Psoas muscle (tissue), 8 donors: ENCODE data around the gene RMC1. TPM values are rescaled to one million over a fixed set of nuclear protein-coding genes. Genes with fewer than 3 reads are reported as not detected.
A peak's percentile ranks its signal among the peaks of the same experiment; 100 is the strongest.

Experiments used
- ATAC-seq, 4 donors: fragments of 200-7000 bp; cut with Tn5 transposase; one replicate each; pipeline ENCODE4 v1.9.1; 2020; ENCODE audit warnings: moderate library complexity in 3 of 4, mild to moderate bottlenecking in 2 of 4
- DNase-seq, 2 donors: peaks; one replicate each; pipeline ENCODE4 v3.0.0-alpha.2; 2020
- H3K27ac ChIP-seq: fragments of 200-600 bp; one replicate; pipeline ENCODE4 v1.8.0; 2022
- H3K27me3 ChIP-seq, 3 donors: fragments of 200-600 bp in 1 of 3; one replicate each; pipeline versions ENCODE4 v1.6.1 to v1.8.0; 2013 to 2022; ENCODE audit warnings: low read length in 2 of 3, mild to moderate bottlenecking in 2 of 3, moderate library complexity in 1 of 3; ENCODE audit not compliant: insufficient read depth in 3 of 3
- H3K36me3 ChIP-seq, 2 donors: fragments of 200-600 bp in 1 of 2; one replicate each; pipeline versions ENCODE4 v1.6.1 to v1.8.0; 2013 to 2022; ENCODE audit warnings: low read depth in 1 of 2, mild to moderate bottlenecking in 1 of 2, moderate library complexity in 1 of 2; ENCODE audit not compliant: insufficient read depth in 1 of 2
- H3K4me1 ChIP-seq: fragments of 200-600 bp; one replicate; pipeline ENCODE4 v1.8.0; 2022
- H3K4me3 ChIP-seq: fragments of 200-600 bp; one replicate; pipeline ENCODE4 v1.8.0; 2022; ENCODE audit warnings: mild to moderate bottlenecking
- H3K9me3 ChIP-seq: fragments of 200-600 bp; one replicate; pipeline ENCODE4 v1.8.0; 2022
- WGBS, 3 donors: extraction: QIAGEN DNeasy Blood & Tissue Kit; methylation state at CpG; one replicate each; pipeline versions ENCODE4 v1.1.6 to v1.1.7; 2013; 5-methylcytosine and 5-hydroxymethylcytosine counted together
- intact Hi-C, 2 donors: fragments of 100-400 bp; cut with DNase I; formaldehyde crosslinking; loops; one replicate each; pipeline versions ENCODE4 v1.11.0 to v1.14.2; 2022
- polyA plus RNA-seq, 3 donors: library from polyadenylated mRNA; stranded (reverse); fragments of 200-250 nt; gene quantifications; one replicate each; pipeline ENCODE4 v1.2.3, GENCODE V29; 2013
- total RNA-seq, 4 donors: library from RNA; stranded (reverse); fragmentation: NEBNext Ultra II Directional in 2 of 4; extraction: Animal tissue kit (Norgen Biotek cat#: 25700) in 2 of 4; gene quantifications; one replicate each; pipeline versions ENCODE4 v1.2.1 to v1.2.4, GENCODE V29; 2021 to 2023
- TF ChIP-seq, protein P1 (sequence below): fragments of 200-600 bp; IDR thresholded peaks from one replicate; pipeline ENCODE4 v1.8.0; 2022; ENCODE audit warnings: antibody characterized with exemption
- donor health status: healthy with polysubstance abuse.
- donor health status: DM: no; HTN: no; CAD: no; lungs with moderate emphysema.
- donor health status: Bipolar disorder and iron deficiency.
- donor health status: healthy.
- donor health status: DM: yes; HTN: yes; CAD: no.
- donor health status: DM: no; HTN: no; CAD: no.
- donor health status: DM: no; HTN: no; CAD: no.
- donor health status: DM: yes; HTN: yes; CAD: no.

Gene RMC1
- total and polyA plus RNA-seq, 7 donors: 13.8 to 33.9 (median 19.3) TPM

DNA sequence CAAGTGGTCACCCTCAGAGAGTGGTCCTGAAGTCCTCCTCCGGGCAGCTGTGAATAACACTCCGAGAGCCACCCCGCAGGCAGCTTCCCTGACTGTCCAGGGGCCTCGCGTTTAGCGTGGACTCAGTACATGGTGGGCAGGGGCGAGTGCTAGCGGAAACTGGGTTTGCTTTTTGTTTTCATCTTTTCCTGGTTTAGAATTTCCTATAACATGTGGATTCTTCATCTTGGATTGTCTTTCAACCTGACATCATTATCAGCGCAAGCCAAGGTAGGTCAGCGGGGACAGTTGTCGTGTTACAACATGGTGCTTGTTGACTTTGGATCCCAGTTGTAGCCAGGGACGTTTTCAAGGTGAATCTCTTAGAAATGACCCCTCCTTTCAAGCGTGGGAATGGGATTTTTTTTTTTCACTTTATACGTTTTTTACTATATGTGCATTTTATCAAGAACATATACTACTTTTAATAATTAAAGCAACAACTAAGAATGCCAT, 20.9 kb downstream of the RMC1 start:
- TF ChIP-seq, protein P1, sequence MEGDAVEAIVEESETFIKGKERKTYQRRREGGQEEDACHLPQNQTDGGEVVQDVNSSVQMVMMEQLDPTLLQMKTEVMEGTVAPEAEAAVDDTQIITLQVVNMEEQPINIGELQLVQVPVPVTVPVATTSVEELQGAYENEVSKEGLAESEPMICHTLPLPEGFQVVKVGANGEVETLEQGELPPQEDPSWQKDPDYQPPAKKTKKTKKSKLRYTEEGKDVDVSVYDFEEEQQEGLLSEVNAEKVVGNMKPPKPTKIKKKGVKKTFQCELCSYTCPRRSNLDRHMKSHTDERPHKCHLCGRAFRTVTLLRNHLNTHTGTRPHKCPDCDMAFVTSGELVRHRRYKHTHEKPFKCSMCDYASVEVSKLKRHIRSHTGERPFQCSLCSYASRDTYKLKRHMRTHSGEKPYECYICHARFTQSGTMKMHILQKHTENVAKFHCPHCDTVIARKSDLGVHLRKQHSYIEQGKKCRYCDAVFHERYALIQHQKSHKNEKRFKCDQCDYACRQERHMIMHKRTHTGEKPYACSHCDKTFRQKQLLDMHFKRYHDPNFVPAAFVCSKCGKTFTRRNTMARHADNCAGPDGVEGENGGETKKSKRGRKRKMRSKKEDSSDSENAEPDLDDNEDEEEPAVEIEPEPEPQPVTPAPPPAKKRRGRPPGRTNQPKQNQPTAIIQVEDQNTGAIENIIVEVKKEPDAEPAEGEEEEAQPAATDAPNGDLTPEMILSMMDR: no peak
- WGBS, 3 donors: 92 to 94% (median 93%) methylated on average over 14 of the region's 14 CpGs
- intact Hi-C loops: no loop called here
- DNase-seq (no peak), ATAC-seq (no peak)
- no peak overlapping the region for H3K27ac ChIP-seq
- H3K27me3 ChIP-seq: no peaks in the 10 kb centered on the region
- no peaks in the 10 kb centered on the region for H3K4me1 ChIP-seq
- no peaks in the 10 kb centered on the region for H3K9me3 ChIP-seq
- H3K36me3 ChIP-seq: peaks cover 8 to 98% of the 10 kb centered on the region in 2 donors
- no peak overlapping the region for H3K4me3 ChIP-seq

DNA sequence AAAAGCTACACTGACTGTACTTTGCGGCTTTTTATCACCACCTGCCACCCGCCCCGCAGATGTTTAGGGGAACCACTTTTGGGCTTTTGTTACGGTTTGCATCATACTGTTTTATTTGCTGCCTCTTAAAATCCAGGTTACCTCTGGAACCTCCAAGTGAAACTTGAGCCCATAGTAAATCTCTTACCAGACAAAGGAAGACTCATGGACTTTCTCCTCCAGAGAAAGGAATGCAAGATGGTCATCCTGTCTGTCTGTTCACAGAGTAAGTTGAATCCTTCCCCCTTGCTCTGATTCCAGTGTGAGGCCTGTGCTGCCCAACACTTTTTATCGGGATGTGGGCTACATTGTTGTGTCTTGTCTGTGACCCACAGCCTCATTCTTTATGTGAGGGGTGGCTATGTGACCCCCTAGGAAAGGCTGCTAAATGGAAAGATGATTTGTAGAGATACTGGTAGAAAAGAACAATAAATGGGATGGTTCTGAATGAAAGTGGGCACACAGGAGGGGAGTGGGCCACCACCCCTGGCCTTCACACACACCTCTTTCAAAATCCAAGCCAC, 23.3 kb downstream of the RMC1 start:
- H3K4me3 ChIP-seq: no peak overlapping the region
- ATAC-seq (no peak), DNase-seq (no peak)
- no peaks in the 10 kb centered on the region for H3K9me3 ChIP-seq
- H3K4me1 ChIP-seq: no peaks in the 10 kb centered on the region
- TF ChIP-seq, protein P1: no peak
- H3K36me3 ChIP-seq: peaks cover 10 to 98% of the 10 kb centered on the region in 2 donors
- H3K27me3 ChIP-seq: no peaks in the 10 kb centered on the region
- intact Hi-C loops: no loop called here
- H3K27ac ChIP-seq: no peak overlapping the region
- WGBS, 3 donors: 87 to 92% (median 91%) methylated on average over 5 of the region's 5 CpGs

DNA sequence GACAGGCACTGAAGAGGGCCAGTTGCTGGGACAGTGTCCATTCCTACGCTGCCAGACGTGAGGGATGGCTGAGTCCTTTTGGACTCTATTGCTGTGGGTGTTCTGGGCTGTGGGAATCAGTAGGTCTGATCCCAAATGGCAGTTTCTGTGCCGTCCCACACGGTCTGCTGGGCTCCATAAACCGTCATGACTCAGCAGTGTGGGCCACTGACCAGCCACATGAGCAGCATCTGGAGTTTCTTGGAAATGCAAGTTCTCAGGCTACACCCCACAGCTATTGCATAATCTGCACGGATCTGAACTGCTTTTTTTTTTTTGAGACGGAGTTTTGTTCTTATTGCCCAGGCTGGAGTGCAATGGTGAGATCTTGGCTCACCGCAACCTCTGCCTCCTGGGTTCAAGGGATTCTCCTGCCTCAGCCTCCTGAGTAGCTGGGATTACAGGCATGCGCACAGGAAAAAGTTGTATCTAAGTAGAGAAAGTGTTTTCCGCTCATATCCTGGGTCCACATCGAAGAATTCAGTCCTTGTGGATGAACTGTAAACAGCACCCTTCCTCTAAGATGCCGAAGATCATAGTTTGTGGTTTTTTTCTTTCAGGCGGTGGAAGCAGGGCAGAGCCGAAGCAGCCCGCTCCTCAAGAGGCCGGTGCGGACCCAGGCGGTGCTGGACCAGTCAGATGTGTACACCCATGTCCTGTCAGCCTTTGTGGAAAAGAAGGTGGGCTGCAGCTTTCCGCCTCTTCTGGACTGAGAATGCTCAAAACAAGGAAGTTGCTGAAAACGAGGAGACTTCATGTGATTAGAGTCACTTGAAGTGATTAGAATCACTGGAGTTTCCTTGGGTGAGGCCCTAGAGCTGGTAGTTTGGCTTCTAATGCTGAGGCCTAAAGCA, 25.5 kb downstream of the RMC1 start:
- ATAC-seq: peak; percentile 57 to 74 (median 66)
- WGBS, 3 donors: 82 to 84% (median 83%) methylated on average over 20 of the region's 20 CpGs
- DNase-seq: peak in 1 of 2 donors; percentile 77
- Histone ChIP-seq H3K9me3 (no peaks in the 10 kb centered on the region), H3K4me1 (no peaks in the 10 kb centered on the region), H3K4me3 (no peak overlapping the region), H3K27ac (no peak overlapping the region), H3K36me3 (peaks cover 15 to 99% of the 10 kb centered on the region in 2 donors), H3K27me3 (no peaks in the 10 kb centered on the region)
- intact Hi-C loops: no loop called here
- TF ChIP-seq, protein P1: no peak

DNA sequence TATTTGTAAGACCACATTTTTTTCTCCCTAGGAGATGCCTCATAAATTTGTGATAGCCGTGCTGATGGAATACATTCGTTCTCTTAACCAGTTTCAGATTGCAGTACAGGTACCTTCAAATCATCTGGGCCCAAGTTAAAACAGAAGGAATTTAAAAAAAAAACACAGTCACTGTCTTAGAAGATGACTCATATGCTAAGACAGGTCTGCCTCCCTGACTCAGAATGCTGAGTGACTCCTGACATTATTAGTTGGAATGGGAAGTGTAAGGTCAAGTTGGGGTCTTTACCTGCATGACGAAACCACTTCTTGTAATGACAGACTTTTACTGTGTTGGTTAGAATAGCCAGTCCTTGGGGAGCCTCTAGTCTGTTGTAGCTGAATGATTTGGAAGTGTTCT, 26.3 kb downstream of the RMC1 start:
- H3K36me3 ChIP-seq: peaks cover 18 to 99% of the 10 kb centered on the region in 2 donors
- H3K27me3 ChIP-seq: no peaks in the 10 kb centered on the region
- H3K9me3 ChIP-seq: no peaks in the 10 kb centered on the region
- ATAC-seq: peak in 2 of 4 donors; percentile 42 to 53
- H3K4me3 ChIP-seq: no peak overlapping the region
- TF ChIP-seq, protein P1: no peak
- intact Hi-C loops: loop anchor here in 1 of 2 donors (5.0 kb wide), 1 partner anchor 48 kb away; no protein-coding TSS in a partner anchor
- H3K27ac ChIP-seq: no peak overlapping the region
- WGBS, 3 donors: 92 to 94% (median 93%) methylated on average over 3 of the region's 3 CpGs
- no peak for DNase-seq
- no peaks in the 10 kb centered on the region for H3K4me1 ChIP-seq
